Omental fat pad (tissue), 4 donors: ENCODE results near the gene TNNT1. TPM values are rescaled to one million over a fixed set of nuclear protein-coding genes. Genes with fewer than 3 reads are reported as not detected.

Experiments used
- ATAC-seq: fragments of 150-250 bp; one replicate; pipeline ENCODE4 v1.9.1; 2016; ENCODE audit warnings: mild to moderate bottlenecking, moderate library complexity; ENCODE audit not compliant: low FRiP score
- DNase-seq: peaks from one replicate; pipeline ENCODE4 v3.0.0-alpha.2; 2019; ENCODE audit warnings: low spot score
- total RNA-seq, 4 donors: library from RNA; depleted of rRNA; stranded (reverse); fragments of >200 nt; gene quantifications; one replicate each; pipeline ENCODE4 v1.1.0, GENCODE V29; 2016
- TF ChIP-seq, protein P1 (sequence below), 3 donors: fragments of 450-650 bp; IDR thresholded peaks; one replicate each; pipeline ENCODE4 v1.5.1; 2016 to 2017; ENCODE audit warnings: antibody characterized with exemption in 3 of 3, mild to moderate bottlenecking in 3 of 3, moderate library complexity in 2 of 3

TNNT1 gene
- total RNA-seq, 4 donors from 2014 or later, result 1.9 to 7.2 (median 4.3) TPM; not detected in 1

DNA sequence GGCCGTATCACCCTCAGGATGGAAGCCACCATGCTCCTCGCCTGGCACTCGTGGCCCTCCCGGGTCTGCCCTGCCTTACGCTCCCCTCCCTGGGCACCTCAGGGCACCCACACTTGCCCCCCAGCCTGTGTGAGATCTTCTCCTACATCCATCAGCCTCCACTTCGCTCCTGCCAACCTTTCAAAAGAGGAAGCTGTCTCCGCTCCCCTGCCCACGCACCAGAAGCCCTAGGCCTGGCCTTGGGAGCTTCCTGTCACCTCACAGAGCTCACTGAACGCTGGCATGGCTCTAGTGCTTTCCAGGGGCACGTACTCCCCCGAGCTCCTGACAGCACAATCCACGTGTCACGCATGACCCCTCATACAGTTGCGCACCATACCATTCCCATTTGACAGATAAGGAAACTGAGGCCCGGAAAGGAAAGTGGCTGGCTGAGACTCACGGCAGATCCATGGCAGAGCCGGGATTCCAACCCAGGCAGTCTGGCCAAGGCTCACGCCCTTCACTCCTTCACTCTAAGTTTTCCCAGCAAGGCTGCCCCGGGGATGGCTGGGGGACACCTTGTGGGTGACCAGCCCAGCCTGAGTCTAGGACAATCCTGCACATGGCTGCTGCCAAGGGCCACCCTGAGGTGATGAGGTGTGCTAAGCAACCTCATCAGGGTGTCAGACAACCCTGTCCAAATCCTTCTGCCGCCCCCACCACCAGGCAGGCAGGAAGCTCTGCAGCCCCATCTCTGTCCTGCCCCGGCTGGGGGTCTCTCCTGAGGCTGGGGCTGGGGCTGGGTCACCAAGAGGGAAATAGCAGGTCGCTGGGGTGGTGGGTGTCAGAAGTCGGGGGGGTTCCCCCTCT, 50.9 kb downstream of the TNNT1 start:
- ATAC-seq (no peak), DNase-seq (no peak)
- TF ChIP-seq, protein P1, sequence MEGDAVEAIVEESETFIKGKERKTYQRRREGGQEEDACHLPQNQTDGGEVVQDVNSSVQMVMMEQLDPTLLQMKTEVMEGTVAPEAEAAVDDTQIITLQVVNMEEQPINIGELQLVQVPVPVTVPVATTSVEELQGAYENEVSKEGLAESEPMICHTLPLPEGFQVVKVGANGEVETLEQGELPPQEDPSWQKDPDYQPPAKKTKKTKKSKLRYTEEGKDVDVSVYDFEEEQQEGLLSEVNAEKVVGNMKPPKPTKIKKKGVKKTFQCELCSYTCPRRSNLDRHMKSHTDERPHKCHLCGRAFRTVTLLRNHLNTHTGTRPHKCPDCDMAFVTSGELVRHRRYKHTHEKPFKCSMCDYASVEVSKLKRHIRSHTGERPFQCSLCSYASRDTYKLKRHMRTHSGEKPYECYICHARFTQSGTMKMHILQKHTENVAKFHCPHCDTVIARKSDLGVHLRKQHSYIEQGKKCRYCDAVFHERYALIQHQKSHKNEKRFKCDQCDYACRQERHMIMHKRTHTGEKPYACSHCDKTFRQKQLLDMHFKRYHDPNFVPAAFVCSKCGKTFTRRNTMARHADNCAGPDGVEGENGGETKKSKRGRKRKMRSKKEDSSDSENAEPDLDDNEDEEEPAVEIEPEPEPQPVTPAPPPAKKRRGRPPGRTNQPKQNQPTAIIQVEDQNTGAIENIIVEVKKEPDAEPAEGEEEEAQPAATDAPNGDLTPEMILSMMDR (IDR thresholded peaks at IDR 0.05), result no peak

DNA sequence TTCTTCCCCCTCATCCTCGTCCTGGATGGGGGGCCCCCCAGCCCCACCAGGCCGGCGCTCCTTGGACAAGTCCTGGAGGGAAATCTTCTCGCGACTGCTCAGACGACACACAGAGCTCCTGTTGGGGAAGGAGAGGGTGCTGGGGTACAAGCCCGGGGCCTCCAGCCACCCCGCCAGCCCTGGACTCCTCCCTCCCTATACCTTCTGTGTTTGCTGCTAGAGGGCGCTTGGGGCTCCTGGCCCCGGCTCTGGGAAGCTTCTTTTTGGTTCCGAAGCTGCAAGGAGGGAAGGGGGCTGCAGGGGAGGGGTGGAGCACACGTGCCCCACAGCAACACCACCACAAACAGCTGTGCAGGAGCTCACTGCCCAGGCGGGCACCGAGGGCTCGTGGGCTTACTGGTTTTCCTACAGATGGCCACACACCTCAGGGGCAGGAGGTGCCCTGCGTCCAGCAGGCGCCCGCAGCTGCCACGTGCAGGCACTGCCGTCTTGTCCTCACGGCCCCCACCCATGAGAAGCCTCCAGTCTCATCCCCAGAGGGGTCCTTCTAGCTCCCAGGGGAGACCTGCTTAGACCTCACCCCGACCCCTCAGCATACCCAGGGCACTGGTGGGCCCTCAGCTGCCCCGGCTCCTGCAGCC, 52.8 kb downstream of the TNNT1 start:
- DNase-seq (no peak), ATAC-seq (no peak)
- TF ChIP-seq, protein P1 (IDR thresholded peaks at IDR 0.05), result no peak

DNA sequence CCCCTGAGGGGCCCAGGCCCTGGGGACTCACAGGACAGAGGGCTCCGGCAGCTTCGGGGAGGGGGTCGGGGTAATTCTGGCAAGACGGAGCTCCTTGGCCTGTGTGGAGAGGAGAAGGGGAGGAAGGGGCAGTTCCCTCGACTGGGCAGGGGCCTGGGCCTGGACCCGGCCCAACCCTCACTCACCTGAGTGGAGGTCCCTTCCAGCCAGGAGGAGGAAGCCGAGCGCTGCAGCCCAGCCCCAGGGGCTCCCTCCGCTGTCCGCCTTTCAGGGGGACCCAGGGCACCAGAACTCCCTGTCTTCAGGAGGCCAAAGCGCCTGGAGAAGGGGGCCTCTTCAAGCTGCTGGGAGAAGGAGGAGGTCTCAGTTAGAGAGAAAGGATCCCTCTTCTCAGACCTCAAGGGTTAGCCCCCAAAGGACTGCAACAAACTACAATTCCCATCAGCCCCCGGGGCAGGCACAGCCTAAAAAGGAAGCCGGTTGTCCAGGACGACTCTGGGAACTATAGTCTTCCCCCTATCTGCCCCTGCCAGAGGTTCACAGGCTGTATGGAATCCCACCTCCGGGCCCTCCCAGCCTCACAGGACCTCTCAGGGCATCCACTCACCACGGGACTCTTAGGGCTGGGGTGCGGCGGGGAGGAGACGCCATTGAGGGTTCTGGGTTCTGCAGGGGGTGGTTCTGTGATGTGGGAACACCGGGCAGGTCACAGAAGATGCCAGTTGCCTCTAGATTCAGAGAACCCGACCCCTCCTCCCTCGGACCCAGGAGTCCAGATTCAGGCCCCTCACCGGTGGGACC, 53.5 kb downstream of the TNNT1 start:
- DNase-seq (no peak), ATAC-seq (no peak)
- TF ChIP-seq, protein P1 (IDR thresholded peaks at IDR 0.05), result no peak

DNA sequence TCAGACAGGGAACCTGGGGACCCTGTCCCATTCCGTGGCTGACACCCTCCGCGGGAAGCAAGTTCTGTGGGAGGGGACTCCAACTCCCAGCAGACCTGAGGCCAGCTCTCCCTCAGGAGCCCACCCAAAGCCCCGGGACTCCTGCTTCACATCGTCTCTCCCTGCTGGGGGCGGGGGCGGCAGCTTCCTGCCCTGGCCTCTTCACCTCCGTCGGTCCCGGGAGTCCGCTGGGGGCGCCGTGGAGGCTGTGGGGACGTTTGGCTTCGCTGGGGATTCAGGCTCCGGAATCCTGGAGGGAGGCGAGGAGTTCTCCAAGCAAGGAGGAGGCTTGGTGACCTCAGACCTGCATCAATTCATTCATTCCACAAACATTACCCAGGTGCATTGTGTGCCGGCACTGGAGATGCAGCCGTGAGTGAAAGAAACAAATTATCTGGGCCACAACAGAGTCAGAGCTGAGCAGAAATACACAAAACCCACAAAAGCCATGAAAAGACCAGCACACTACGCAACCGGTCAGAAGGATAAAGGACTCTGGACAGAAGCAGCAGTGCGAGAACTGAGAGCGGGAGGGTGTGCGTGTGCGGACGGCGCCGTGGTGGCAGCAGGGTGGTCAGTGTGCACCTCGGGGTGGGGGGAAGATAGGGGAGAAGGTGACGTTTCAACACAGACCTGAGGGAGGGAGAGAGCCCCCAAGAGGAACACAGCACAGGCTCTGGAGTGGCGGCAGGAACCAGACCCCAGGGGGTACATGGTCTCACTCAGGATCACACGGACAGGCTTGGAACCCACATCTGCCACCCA, 54.3 kb downstream of the TNNT1 start:
- TF ChIP-seq, protein P1 (IDR thresholded peaks at IDR 0.05), result no peak
- ATAC-seq, result no peak
- DNase-seq, result no peak

DNA sequence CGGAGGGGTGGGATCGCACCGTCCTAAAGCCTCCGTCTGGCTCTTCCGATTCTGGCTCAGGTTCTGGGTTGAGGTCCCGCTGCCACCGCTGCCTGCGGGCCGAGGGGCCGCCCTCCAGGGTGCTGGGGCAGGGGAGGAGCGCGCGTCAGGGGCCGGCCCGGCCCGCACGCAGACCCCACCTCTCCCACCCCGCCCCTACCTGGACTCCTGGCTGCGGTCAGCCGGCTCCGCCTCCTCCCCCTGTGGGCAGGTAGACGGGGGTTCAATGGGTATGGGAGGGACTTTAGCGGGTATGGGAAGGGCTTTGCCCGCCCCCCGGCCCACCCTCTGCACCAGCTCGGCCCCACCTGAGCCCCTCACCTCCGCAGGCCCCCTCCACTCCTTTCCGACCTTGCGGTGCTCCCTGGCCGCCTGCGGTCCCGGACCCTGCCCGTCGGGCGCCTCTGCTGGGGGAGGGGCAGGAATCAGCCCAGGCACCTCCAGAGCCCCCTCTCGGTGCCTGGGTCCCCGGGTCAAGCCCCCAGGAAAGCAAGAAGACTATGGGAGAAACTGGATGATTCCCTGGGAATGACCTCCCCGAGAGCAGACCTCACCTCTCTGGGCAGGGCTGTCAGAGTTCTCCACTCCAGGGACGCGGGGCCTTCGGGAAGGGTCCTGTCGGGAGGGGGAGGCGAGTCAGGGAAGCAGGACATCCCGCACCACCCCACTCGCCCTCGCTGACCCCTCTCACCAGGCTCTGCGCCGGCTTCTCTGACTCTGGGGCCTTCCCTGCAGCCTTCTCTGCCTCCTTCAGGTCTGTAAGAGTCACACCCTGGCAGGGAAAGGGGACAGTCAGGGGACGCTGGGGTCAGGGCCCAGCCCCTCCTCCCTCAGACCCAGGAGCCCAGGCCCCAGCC, 56.3 kb downstream of the TNNT1 start:
- DNase-seq, result no peak
- ATAC-seq, result no peak
- TF ChIP-seq, protein P1 (IDR thresholded peaks at IDR 0.05), result no peak
